Neural crest cell (in vitro differentiated cells): ENCODE results near the gene DSN1. TPM values are rescaled to one million over a fixed set of nuclear protein-coding genes. Genes with fewer than 3 reads are reported as not detected.

Experiments used
- DNase-seq: peaks from one replicate; pipeline ENCODE4 v3.0.0; 2021; ENCODE audit warnings: low read depth, mixed read lengths, low spot score
- H3K27ac Mint-ChIP-seq: one replicate; pipeline ENCODE4 v1.8.0; 2021; ENCODE audit warnings: mild to moderate bottlenecking, mixed read lengths; ENCODE audit not compliant: unreplicated experiment
- H3K27me3 Mint-ChIP-seq: 2 replicates; pipeline ENCODE4 v1.8.0; 2021; ENCODE audit warnings: low read depth, mild to moderate bottlenecking, mixed read lengths
- H3K36me3 Mint-ChIP-seq: 2 replicates; pipeline ENCODE4 v1.8.0; 2021; ENCODE audit warnings: low read depth, mild to moderate bottlenecking, mixed read lengths
- H3K4me1 Mint-ChIP-seq: 2 replicates; pipeline ENCODE4 v1.8.0; 2021; ENCODE audit warnings: mixed read lengths
- H3K4me3 Mint-ChIP-seq: one replicate; pipeline ENCODE4 v1.8.0; 2021; ENCODE audit warnings: mild to moderate bottlenecking, mixed read lengths
- H3K9me3 Mint-ChIP-seq: 2 replicates; pipeline ENCODE4 v1.8.0; 2021; ENCODE audit warnings: mixed read lengths
- CTCF ChIP-seq: fragments of 200-600 bp; sonication (generic); conservative IDR thresholded peaks from 2 replicates; pipeline ENCODE4 v1.5.0; 2021; ENCODE audit warnings: antibody characterized with exemption, mild to moderate bottlenecking
- total RNA-seq: library from RNA; stranded (reverse); gene quantifications from 2 replicates; pipeline ENCODE4 v1.2.1, GENCODE V29; 2021

The DSN1 gene
- total RNA-seq, 1 donor from 2014 or later: 30.6 TPM

GRCh38 chr20:36819659-36820058 lies 46.1 kb upstream of the DSN1 start:
- Mint-ChIP-seq H3K27me3 (no peaks in the 10 kb centered on the region), H3K4me3 (no peak overlapping the region), H3K4me1 (peaks cover 10% of the 10 kb centered on the region), H3K36me3 (peaks cover 8% of the 10 kb centered on the region), H3K27ac (peak overlapping the region; percentile 65), H3K9me3 (no peaks in the 10 kb centered on the region)
- TF ChIP-seq CTCF: no peak
- DNase-seq: no peak

- Mint-ChIP-seq H3K27me3 (no peaks in the 10 kb centered on the region), H3K4me3 (no peak overlapping the region), H3K27ac (no peak overlapping the region), H3K9me3 (no peaks in the 10 kb centered on the region), H3K4me1 (peaks cover 15% of the 10 kb centered on the region), H3K36me3 (peaks cover 9% of the 10 kb centered on the region)
- no peak for TF ChIP-seq CTCF
- no peak for DNase-seq
Observed at GRCh38 chr20:36818861-36819260, 45.3 kb upstream of the DSN1 start.

GRCh38 chr20:36818185-36818584 lies 44.6 kb upstream of the DSN1 start:
- TF ChIP-seq CTCF: no peak
- Mint-ChIP-seq H3K27me3 (no peaks in the 10 kb centered on the region), H3K27ac (no peak overlapping the region), H3K4me1 (peaks cover 18% of the 10 kb centered on the region), H3K36me3 (peaks cover 11% of the 10 kb centered on the region), H3K9me3 (no peaks in the 10 kb centered on the region), H3K4me3 (no peak overlapping the region)
- no peak for DNase-seq

- Mint-ChIP-seq H3K36me3 (peaks cover 11% of the 10 kb centered on the region), H3K27ac (no peak overlapping the region)
- no peak for DNase-seq
Observed at GRCh38 chr20:36817496-36817895, 43.9 kb upstream of the DSN1 start.

GRCh38 chr20:36815454-36816091 lies 42.0 kb upstream of the DSN1 start:
- Mint-ChIP-seq H3K27me3 (no peaks in the 10 kb centered on the region), H3K4me3 (no peak overlapping the region), H3K4me1 (peaks cover 18% of the 10 kb centered on the region), H3K9me3 (no peaks in the 10 kb centered on the region), H3K36me3 (peaks cover 13% of the 10 kb centered on the region), H3K27ac (no peak overlapping the region)
- TF ChIP-seq CTCF: no peak
- DNase-seq: no peak

More at GRCh38 chr20:36817496-36817895, 43.9 kb upstream of the DSN1 start:
- TF ChIP-seq CTCF: no peak
- peaks cover 18% of the 10 kb centered on the region for H3K4me1 Mint-ChIP-seq
- H3K4me3 Mint-ChIP-seq: no peak overlapping the region
- H3K9me3 Mint-ChIP-seq: no peaks in the 10 kb centered on the region
- H3K27me3 Mint-ChIP-seq: no peaks in the 10 kb centered on the region
